Activated CD8-positive, alpha-beta T cell treated with anti-CD3 and anti-CD28 coated beads for 36 hours (primary cell): Measurements from ENCODE around the gene PCSK9. TPM values are rescaled to one million over a fixed set of nuclear protein-coding genes. Genes with fewer than 3 reads are reported as not detected.

Source experiments
- ATAC-seq: fragments of 200-7000 bp; cut with Tn5 transposase; one replicate; pipeline ENCODE4 v1.10.0; 2021; ENCODE audit warnings: mild to moderate bottlenecking, moderate library complexity
- CTCF ChIA-PET: fragments of 350-600 bp; sonication (Branson Sonifier 250); formaldehyde crosslinking; loops from one replicate; lab custom pipeline; 2021; ENCODE audit warnings: antibody characterized with exemption; lab: Charles Lee
- POLR2A ChIA-PET: fragments of 350-600 bp; sonication (Branson Sonifier 250); formaldehyde crosslinking; loops from one replicate; lab custom pipeline; 2021; ENCODE audit warnings: antibody characterized with exemption; lab: Charles Lee
- DNase-seq: peaks from one replicate; pipeline ENCODE4 v3.0.0-alpha.2; 2020
- H3K27ac Mint-ChIP-seq: one replicate; pipeline ENCODE4 v1.8.0; 2021; ENCODE audit warnings: mild to moderate bottlenecking, mixed read lengths
- H3K27me3 Mint-ChIP-seq: one replicate; pipeline ENCODE4 v1.8.0; 2021; ENCODE audit warnings: mixed read lengths
- H3K36me3 Mint-ChIP-seq: one replicate; pipeline ENCODE4 v1.8.0; 2021; ENCODE audit warnings: low read depth, mixed read lengths
- H3K4me1 Mint-ChIP-seq: one replicate; pipeline ENCODE4 v1.8.0; 2021; ENCODE audit warnings: low read depth, mixed read lengths
- H3K4me3 Mint-ChIP-seq: one replicate; pipeline ENCODE4 v1.8.0; 2021; ENCODE audit warnings: mild to moderate bottlenecking, moderate library complexity, mixed read lengths
- H3K9me3 Mint-ChIP-seq: one replicate; pipeline ENCODE4 v1.8.0; 2021; ENCODE audit warnings: mixed read lengths
- intact Hi-C: fragments of 100-400 bp; cut with micrococcal nuclease; formaldehyde crosslinking; loops from one replicate; pipeline ENCODE4 v1.10.0; 2022
- total RNA-seq, 2 experiments: library from RNA; stranded (reverse); gene quantifications; one replicate each; pipeline ENCODE4 v1.2.3, GENCODE V29; 2021
- TF ChIP-seq, protein P1 (sequence below): fragments of 200-600 bp; IDR thresholded peaks from one replicate; pipeline ENCODE4 v1.8.0; 2022; ENCODE audit warnings: antibody characterized with exemption, mild to moderate bottlenecking

The PCSK9 gene
- not detected for total RNA-seq

DNA sequence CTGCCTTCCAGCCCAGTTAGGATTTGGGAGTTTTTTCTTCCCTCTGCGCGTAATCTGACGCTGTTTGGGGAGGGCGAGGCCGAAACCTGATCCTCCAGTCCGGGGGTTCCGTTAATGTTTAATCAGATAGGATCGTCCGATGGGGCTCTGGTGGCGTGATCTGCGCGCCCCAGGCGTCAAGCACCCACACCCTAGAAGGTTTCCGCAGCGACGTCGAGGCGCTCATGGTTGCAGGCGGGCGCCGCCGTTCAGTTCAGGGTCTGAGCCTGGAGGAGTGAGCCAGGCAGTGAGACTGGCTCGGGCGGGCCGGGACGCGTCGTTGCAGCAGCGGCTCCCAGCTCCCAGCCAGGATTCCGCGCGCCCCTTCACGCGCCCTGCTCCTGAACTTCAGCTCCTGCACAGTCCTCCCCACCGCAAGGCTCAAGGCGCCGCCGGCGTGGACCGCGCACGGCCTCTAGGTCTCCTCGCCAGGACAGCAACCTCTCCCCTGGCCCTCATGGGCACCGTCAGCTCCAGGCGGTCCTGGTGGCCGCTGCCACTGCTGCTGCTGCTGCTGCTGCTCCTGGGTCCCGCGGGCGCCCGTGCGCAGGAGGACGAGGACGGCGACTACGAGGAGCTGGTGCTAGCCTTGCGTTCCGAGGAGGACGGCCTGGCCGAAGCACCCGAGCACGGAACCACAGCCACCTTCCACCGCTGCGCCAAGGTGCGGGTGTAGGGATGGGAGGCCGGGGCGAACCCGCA, at the start of gene PCSK9:
Gene PCSK9 (plus strand): TSS at position 207 of the 741 bp plus-strand sequence. CDS start 290 bp downstream, at position 497.
- intact Hi-C loops: no loop called here
- POLR2A ChIA-PET: no interaction called here
- DNase-seq (no peak), ATAC-seq (no peak)
- no peak within 1 kb of the TSS for H3K4me3 Mint-ChIP-seq
- CTCF ChIA-PET: interaction anchor here (1.7 to 2.6 kb wide), 2 partner anchors 18 to 43 kb away, joined by 4 to 10 read pairs; no protein-coding TSS in a partner anchor
- peaks cover 3% of the 10 kb centered on the region for H3K4me1 Mint-ChIP-seq
- no peak within 1 kb of the TSS for H3K27ac Mint-ChIP-seq
- H3K9me3 Mint-ChIP-seq: no peaks in the 10 kb centered on the region
- H3K36me3 Mint-ChIP-seq: no peaks in the 10 kb centered on the region
- TF ChIP-seq, protein P1, sequence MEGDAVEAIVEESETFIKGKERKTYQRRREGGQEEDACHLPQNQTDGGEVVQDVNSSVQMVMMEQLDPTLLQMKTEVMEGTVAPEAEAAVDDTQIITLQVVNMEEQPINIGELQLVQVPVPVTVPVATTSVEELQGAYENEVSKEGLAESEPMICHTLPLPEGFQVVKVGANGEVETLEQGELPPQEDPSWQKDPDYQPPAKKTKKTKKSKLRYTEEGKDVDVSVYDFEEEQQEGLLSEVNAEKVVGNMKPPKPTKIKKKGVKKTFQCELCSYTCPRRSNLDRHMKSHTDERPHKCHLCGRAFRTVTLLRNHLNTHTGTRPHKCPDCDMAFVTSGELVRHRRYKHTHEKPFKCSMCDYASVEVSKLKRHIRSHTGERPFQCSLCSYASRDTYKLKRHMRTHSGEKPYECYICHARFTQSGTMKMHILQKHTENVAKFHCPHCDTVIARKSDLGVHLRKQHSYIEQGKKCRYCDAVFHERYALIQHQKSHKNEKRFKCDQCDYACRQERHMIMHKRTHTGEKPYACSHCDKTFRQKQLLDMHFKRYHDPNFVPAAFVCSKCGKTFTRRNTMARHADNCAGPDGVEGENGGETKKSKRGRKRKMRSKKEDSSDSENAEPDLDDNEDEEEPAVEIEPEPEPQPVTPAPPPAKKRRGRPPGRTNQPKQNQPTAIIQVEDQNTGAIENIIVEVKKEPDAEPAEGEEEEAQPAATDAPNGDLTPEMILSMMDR: no peak
- peaks cover 48% of the 10 kb centered on the region for H3K27me3 Mint-ChIP-seq

DNA sequence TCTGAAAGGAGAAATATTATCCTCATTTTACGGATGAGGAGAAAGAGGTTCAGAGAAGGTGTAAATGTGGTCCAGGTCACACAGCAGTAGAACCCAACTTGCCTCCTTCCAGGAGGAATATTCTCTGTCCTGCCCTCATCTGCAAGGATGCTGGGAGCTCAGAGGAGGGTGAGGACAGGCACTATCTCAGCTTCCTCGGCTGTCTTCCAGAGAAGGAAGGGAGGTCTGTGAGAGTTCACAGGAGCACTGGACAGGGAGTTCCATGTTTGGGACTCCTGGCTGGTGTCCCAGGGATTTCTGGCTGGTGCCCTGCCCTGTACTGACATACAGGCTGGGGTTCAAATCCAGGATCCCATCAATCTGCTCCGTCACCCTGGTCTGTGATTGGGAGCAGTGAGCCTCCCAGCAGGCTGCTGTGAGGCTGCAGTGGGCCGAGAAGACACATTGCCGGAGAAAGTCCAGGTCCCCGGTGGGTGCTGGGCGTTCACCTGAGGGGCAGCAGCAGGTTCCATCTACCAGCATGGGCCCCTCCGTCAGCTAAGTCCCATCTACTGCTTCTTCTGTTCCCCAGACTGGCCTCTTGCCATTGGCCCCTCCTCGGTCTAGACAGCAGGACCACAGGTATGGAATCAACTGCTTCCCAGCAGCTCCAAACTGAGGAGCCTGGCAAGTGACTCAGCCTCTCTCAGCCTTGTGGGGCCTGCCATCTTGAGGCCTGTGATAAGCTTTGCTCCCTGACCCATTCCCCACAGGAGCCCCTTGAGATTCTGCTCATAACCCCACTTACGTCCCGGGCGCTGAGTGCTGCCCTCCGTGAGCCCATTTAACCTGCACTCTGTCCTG, 49.2 kb upstream of the PCSK9 start:
- ATAC-seq (no peak), DNase-seq (no peak)
- no peaks in the 10 kb centered on the region for H3K36me3 Mint-ChIP-seq
- POLR2A ChIA-PET: no interaction called here
- TF ChIP-seq, protein P1: no peak
- no peak overlapping the region for H3K27ac Mint-ChIP-seq
- peaks cover 3% of the 10 kb centered on the region for H3K4me1 Mint-ChIP-seq
- no peaks in the 10 kb centered on the region for H3K9me3 Mint-ChIP-seq
- peaks cover 7% of the 10 kb centered on the region for H3K27me3 Mint-ChIP-seq
- CTCF ChIA-PET: interaction anchor here (1.7 to 3.9 kb wide), 3 partner anchors 40 to 45 kb away, joined by 7 to 22 read pairs (median 8); no protein-coding TSS in a partner anchor
- intact Hi-C loops: no loop called here
- H3K4me3 Mint-ChIP-seq: no peak overlapping the region

DNA sequence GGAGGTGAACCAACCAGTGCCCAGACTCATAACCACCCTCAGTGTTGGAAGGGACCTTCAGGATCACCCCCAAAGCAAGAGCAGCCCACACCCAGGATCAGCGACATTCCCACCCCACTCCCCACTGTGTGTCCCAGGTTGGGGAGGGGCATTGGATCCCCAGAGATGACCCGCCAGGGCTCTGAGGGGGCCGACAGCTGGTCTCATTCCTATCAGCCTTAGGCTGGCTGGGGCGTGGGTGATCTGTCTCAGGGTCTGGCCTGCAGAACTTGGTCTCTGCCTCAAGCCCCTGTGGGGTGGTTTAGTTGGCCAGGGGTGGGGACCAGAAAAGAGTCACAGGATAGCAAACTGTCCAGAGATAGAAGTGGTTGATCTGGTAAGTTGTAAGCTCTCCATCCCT, 48.4 kb upstream of the PCSK9 start:
- Mint-ChIP-seq H3K27ac (no peak overlapping the region), H3K4me1 (peaks cover 10% of the 10 kb centered on the region), H3K9me3 (no peaks in the 10 kb centered on the region), H3K27me3 (peaks cover 14% of the 10 kb centered on the region), H3K4me3 (no peak overlapping the region), H3K36me3 (no peaks in the 10 kb centered on the region)
- ChIA-PET CTCF (interaction anchor here (1.7 to 3.9 kb wide), 2 partner anchors 41 to 46 kb away, joined by 7 to 22 read pairs; no protein-coding TSS in a partner anchor), POLR2A (interaction anchor here (0.6 kb wide), 1 partner anchor 12 kb away, joined by 3 read pairs; no protein-coding TSS in a partner anchor)
- ATAC-seq (no peak), DNase-seq (no peak)
- TF ChIP-seq, protein P1: no peak
- intact Hi-C loops: no loop called here

DNA sequence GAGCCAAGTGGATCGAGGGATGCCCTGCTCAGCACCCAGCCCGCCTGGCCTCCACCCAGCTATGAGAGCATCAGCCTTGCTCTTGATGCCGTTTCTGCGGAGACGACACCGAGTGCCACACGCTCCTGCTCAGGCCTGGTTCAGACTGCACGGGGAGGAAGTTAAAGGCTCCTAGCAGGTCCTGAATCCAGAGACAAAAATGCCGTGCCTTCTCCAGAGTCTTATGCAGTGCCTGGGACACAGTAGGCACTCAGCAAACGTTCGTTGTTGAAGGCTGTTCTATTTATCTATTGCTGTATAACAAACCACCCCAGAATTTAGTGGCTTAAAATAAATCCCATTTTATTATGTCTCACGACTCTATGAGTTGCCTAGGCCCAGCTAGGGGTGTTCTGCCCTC, 47.4 kb upstream of the PCSK9 start:
- intact Hi-C loops: no loop called here
- ATAC-seq (no peak), DNase-seq (no peak)
- no peak overlapping the region for H3K4me3 Mint-ChIP-seq
- H3K9me3 Mint-ChIP-seq: no peaks in the 10 kb centered on the region
- H3K27me3 Mint-ChIP-seq: peaks cover 23% of the 10 kb centered on the region
- CTCF ChIA-PET: interaction anchor here (1.1 to 3.9 kb wide), 3 partner anchors 30 to 47 kb away, joined by 5 to 22 read pairs (median 7); no protein-coding TSS in a partner anchor
- no peaks in the 10 kb centered on the region for H3K36me3 Mint-ChIP-seq
- POLR2A ChIA-PET: no interaction called here
- H3K4me1 Mint-ChIP-seq: peaks cover 20% of the 10 kb centered on the region
- H3K27ac Mint-ChIP-seq: no peak overlapping the region
- TF ChIP-seq, protein P1: no peak
